ENCODE measurements around the gene OTOP1. TPM values are rescaled to one million over a fixed set of nuclear protein-coding genes. Genes with fewer than 3 reads are reported as not detected.
"Not testable (repeated sequence)": the region's sequence is repeated elsewhere in the genome, so short reads cannot be mapped to it uniquely, and the experiment has no call there.

The OTOP1 gene
- polyA plus RNA-seq, 3 donors: not detected

DNA sequence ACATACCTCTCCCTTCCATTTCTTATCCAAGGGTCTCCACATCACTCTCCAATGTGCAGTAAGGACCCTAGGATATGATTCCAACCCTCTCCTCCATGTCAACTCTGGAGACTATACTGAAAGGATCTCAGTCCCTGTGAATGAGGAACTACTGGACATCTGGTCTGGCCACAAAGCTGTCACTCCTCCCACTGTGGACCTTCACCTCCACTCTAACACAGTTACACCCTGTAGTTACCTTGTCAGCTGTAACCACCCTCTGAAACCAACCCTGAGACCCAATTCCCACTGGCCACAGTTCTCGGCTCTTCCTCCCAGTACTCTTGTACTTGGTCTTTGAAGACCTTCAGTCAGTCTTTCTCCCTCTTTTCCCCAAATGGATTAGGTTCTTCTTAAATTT is 18.4 kb upstream of the OTOP1 start:
- no peak overlapping the region for H3K27ac ChIP-seq (ENCODE audit: low read depth, low read length)
- 90 to 98% (median 95%) methylated on average over 1 of the region's 1 CpG for WGBS, 3 donors

- H3K27ac ChIP-seq (ENCODE audit: low read depth, low read length): not testable (repeated sequence)
- WGBS, 3 donors: 92 to 96% (median 94%) methylated on average over 3 of the region's 3 CpGs
Observed at GRCh38 chr4:4239551-4239950, 12.8 kb upstream of the OTOP1 start.

- no peak overlapping the region for H3K27ac ChIP-seq (ENCODE audit: low read depth, low read length)
- 94 to 100% (median 98%) methylated on average over 2 of the region's 2 CpGs for WGBS, 3 donors
Observed at GRCh38 chr4:4233610-4234009, 6.9 kb upstream of the OTOP1 start.

DNA sequence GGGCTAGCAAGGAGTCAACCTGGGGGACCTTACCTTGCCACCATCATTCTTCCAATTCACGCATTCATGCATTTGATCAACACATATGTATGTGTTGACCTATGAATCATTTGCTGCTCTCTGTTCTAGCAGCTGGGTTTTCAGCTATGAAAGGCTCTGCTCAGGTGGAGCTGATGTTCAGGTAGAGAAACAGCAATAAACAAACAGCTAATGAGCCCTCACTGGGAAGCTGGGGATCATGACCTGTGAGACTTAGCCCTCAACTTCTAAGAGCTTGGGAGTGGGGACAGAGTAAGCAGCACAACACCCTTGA is 1.6 kb upstream of the OTOP1 start:
- 66 to 79% (median 73%) methylated on average over 1 of the region's 1 CpG for WGBS, 3 donors

DNA sequence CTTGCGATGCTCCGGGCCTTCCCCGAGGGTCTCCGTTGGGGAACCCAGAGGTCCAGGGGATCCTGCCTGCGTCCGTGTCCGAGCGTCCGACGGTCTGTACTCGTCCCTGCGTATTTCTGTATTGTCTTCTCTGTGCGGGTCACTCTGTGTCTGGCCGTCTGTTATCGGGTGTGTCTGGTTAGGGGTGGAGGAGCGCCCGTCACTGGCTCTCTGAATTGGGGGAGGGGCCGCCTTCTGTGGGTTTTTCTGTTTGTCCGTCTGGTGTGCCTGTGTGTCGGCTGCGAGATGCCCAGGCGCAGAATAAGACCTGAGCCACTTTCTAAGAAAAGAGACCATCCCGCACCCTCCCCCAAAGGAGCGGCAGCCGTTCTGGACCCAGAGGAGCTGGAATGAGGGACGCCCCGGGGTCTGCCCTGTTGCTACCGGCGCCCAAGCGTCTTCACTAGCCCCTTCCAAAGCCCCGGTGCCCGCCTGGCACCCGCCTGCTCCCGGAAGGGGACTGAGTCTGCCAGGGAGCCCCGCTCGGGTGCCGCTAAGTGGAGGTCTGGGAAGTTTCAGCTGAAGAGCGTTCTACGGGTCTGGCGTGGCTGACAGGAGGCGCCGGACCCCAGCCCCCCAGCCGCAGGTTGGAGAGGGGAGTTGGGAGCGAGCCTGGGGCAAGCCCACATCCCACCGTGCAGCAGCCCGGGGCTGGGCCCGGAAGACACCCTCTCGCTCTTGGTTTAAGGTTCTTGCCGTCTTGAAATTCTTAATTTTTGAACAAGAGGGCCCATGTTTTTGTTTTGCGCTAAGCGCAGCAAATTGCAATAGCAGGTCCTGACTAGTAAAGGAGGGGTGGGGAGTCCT is 1.0 kb upstream of the OTOP1 start:
- H3K27ac ChIP-seq (ENCODE audit: low read depth, low read length): no peak overlapping the region
- 7 to 10% (median 8%) methylated on average over 43 to 51 of the region's 51 CpGs for WGBS, 3 donors

More for the DNA sequence above, 1.6 kb upstream of the OTOP1 start:
- H3K27ac ChIP-seq (ENCODE audit: low read depth, low read length): no peak overlapping the region

DNA sequence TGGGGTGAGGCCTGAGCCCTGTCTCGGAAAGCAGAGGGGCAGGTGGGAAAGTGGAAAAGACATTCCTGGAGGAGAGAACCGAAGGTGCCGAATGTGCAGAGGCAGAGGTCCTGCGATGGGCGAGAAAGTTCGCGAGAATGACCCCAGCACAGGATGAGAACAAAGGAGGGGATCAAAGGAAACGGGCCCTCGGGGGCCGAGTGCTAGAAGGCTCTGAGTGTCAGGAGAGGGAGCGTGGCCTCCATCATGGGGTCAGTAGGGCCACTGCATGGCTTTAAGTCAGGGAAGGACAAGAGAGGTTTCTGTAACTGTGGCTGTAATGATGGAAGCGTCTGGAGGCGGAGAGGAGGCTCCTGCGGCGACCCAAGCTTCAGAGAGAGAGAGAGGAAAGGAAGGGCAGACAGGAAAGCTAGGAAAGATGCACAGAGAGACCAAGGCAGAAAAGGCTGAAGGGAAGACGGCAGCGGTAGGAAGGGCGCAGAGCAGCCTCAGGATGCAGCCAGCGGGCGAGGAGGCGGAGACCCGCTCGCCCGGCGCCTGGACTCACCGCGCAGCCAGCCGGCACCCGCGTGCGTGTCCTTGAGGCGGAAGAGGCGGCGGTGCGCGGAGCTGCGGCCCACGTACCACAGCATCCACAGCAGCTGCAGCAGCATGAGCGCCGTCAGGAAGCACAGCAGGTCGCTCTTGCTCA is 669 bp downstream of the OTOP1 start:
- WGBS, 3 donors: 13 to 15% (median 15%) methylated on average over 37 to 41 of the region's 41 CpGs
- no peak overlapping the region for H3K27ac ChIP-seq (ENCODE audit: low read depth, low read length)

GRCh38 chr4:4217113-4217512 is 9.6 kb downstream of the OTOP1 start:
- 71 to 77% (median 75%) methylated on average over 5 of the region's 5 CpGs for WGBS, 3 donors
- no peak overlapping the region for H3K27ac ChIP-seq (ENCODE audit: low read depth, low read length)

GRCh38 chr4:4216648-4217047 is 10.1 kb downstream of the OTOP1 start:
- no peak overlapping the region for H3K27ac ChIP-seq (ENCODE audit: low read depth, low read length)
- WGBS, 3 donors: 68 to 70% (median 68%) methylated on average over 7 of the region's 7 CpGs

- not testable (repeated sequence) for H3K27ac ChIP-seq (ENCODE audit: low read depth, low read length)
- 62 to 71% (median 71%) methylated on average over 4 of the region's 4 CpGs for WGBS, 3 donors
Observed at GRCh38 chr4:4213674-4214073, 13.1 kb downstream of the OTOP1 start.

- no peak overlapping the region for H3K27ac ChIP-seq (ENCODE audit: low read depth, low read length)
Observed at GRCh38 chr4:4206204-4206603, 20.5 kb downstream of the OTOP1 start.

- H3K27ac ChIP-seq (ENCODE audit: low read depth, low read length): no peak overlapping the region
- 75 to 88% (median 78%) methylated on average over 3 of the region's 3 CpGs for WGBS, 3 donors
Observed at GRCh38 chr4:4204401-4204745, 22.4 kb downstream of the OTOP1 start.

DNA sequence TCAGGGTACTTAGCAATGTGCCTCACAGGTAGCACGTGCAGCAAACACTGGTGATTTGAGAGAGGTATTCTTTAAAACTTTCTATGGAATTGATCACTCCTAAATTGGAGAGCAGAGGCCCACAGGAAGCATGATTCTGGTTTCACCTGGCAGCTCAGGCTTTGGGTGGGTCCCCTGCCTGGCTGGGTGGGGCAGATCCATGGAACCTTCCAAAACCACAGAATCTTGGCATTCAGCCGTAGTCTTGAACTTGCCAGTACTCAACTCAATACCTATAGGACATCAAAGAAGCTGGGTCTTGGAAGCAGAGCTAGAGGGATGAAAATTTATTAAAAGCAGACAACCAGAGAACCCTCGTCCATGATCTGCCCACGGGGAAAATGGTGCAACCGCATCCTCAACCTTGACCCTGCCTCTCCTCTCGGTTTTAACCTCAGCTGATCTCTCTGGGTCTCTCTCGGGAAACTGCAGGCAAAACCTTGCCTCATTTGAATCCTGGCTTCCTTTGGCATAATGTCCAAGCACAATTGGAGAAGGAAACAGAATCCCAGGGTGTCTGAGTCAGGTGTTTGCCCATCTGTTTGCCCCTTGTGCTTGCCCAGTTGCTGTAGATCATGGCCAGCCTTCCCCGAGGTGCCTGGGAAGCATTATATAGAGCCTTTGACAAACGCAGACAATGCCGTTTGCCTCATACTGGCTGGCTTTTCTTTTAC is 22.9 kb downstream of the OTOP1 start:
- 68 to 78% (median 78%) methylated on average over 10 of the region's 10 CpGs for WGBS, 3 donors
- no peak overlapping the region for H3K27ac ChIP-seq (ENCODE audit: low read depth, low read length)

- no peak overlapping the region for H3K27ac ChIP-seq (ENCODE audit: low read depth, low read length)
- WGBS, 3 donors: 63 to 84% (median 80%) methylated on average over 4 of the region's 4 CpGs
Observed at GRCh38 chr4:4202510-4202909, 24.2 kb downstream of the OTOP1 start.

DNA sequence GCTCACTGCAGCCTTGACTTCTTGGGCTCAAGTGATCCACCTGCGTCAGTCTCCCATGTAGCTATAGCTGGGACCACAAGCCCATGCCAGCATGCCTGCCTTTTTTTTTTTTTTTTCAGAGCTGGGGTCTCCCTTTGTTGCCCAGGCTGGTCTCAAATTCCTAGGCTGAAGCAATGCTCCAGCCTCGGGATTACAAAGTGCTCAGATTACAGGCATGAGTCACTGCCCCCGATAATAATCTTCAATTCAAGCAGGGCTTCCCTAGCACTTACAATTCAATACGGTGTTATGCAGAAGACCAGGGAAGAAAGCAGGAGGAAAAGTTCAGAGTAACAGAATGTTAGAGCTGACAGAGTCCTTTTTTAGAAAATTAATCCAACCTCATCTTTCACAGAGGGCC is 26.1 kb downstream of the OTOP1 start:
- 38 to 57% (median 56%) methylated on average over 3 to 4 of the region's 4 CpGs for WGBS, 3 donors
- H3K27ac ChIP-seq (ENCODE audit: low read depth, low read length): no peak overlapping the region

DNA sequence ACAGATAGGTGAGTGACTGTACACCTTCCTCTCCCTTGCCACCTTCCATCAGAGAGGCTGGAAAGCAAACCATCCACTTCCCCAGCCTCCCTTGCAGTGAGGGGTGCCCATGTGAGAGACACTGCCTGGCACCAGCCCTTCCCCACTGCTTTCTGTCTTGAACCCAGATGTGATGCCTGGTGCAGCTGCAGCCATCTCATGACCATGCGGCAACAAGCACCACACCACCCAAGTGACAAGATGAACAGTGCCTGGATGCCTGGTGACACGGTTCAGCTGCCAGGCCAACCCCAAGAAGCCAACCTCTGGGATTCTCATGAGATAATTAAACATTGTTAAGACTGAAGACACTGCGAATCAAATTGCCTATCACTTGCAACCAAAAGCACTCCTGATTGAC is 31.4 kb downstream of the OTOP1 start:
- H3K27ac ChIP-seq (ENCODE audit: low read depth, low read length): no peak overlapping the region
- 87 to 88% (median 88%) methylated on average over 3 of the region's 3 CpGs for WGBS, 3 donors

- WGBS, 3 donors: 39 to 85% (median 84%) methylated on average over 3 of the region's 3 CpGs
- H3K27ac ChIP-seq (ENCODE audit: low read depth, low read length): not testable (repeated sequence)
Observed at GRCh38 chr4:4188557-4188956, 38.2 kb downstream of the OTOP1 start.

DNA sequence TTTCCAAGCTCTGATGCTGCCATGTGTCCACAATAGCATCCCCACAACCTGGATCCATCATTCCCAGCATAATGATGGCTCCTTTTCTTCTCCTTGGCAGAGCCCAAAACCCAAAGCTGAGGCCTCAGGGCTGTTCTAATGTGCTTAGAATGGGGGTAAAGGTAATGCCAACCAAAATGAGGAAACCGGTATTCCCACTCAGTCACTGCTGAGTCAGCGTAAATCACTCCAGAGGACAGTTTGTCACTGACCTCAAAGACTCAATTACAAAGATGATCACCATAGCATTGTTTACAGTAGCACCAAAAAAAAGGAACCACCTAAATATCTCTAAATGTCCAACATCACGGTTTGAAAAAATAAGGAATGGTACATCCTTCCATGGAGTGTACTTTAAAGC is 41.2 kb downstream of the OTOP1 start:
- no peak overlapping the region for H3K27ac ChIP-seq (ENCODE audit: low read depth, low read length)
- WGBS, 3 donors: 76 to 83% (median 80%) methylated on average over 3 of the region's 3 CpGs

GRCh38 chr4:4182835-4183568 is 43.7 kb downstream of the OTOP1 start:
- WGBS, 3 donors: 38 to 42% (median 42%) methylated on average over 18 to 19 of the region's 19 CpGs
- H3K27ac ChIP-seq (ENCODE audit: low read depth, low read length): no peak overlapping the region

GRCh38 chr4:4170596-4171150 is 56.1 kb downstream of the OTOP1 start:
- H3K27ac ChIP-seq (ENCODE audit: low read depth, low read length): no peak overlapping the region
- 76 to 90% (median 88%) methylated on average over 10 of the region's 10 CpGs for WGBS, 3 donors

Measured in adipose tissue (tissue), 3 donors.